Thyroid gland (tissue), 4 donors: ENCODE measurements around the gene PKP3. TPM values are rescaled to one million over a fixed set of nuclear protein-coding genes. Genes with fewer than 3 reads are reported as not detected.

ENCODE experiments used
- DNase-seq, 2 donors: peaks; one replicate each; pipeline ENCODE4 v3.0.0-alpha.2; 2019
- H3K27ac ChIP-seq, 3 donors: fragments of 200-600 bp; sonication (generic); 1 replicate in 2 of 3; 2 replicates in 1 of 3; pipeline ENCODE4 v1.5.1; 2016 to 2019; ENCODE audit warnings: mild to moderate bottlenecking in 1 of 3, moderate library complexity in 1 of 3
- H3K27me3 ChIP-seq: fragments of 200-600 bp; sonication (generic); one replicate; pipeline ENCODE4 v1.5.1; 2019
- H3K36me3 ChIP-seq, 2 donors: fragments of 200-600 bp; sonication (generic); one replicate each; pipeline ENCODE4 v1.5.1; 2016 to 2019
- H3K4me1 ChIP-seq, 2 donors: fragments of 200-600 bp; sonication (generic); one replicate each; pipeline ENCODE4 v1.5.1; 2017 to 2019
- H3K4me3 ChIP-seq, 3 donors: fragments of 200-600 bp; sonication (generic); replicated peaks in 1 of 3; 1 replicate in 2 of 3; 2 replicates in 1 of 3; pipeline ENCODE4 v1.5.1; 2016; ENCODE audit warnings: mild to moderate bottlenecking in 1 of 3
- H3K9me3 ChIP-seq: fragments of 200-600 bp; sonication (generic); one replicate; pipeline ENCODE4 v1.5.1; 2017
- CTCF ChIP-seq, 6 experiments: fragments of 200-600 bp in 3 of 6; fragments of 450-650 bp in 3 of 6; sonication (generic) in 3 of 6; IDR thresholded peaks; one replicate each; pipeline ENCODE4 v1.5.1; 2016 to 2019; ENCODE audit warnings: antibody characterized with exemption in 6 of 6, mild to moderate bottlenecking in 2 of 6, inconsistent platforms in 1 of 6, moderate library complexity in 1 of 6
- POLR2A ChIP-seq, 2 donors: fragments of 450-650 bp; IDR thresholded peaks; one replicate each; pipeline ENCODE4 v1.6.1; 2017; ENCODE audit warnings: antibody characterized with exemption in 2 of 2, mild to moderate bottlenecking in 2 of 2, moderate library complexity in 1 of 2
- WGBS, 2 donors: methylation state at CpG; one replicate each; pipeline ENCODE4 v1.1.5; 2017; 5-methylcytosine and 5-hydroxymethylcytosine counted together
- intact Hi-C: fragments of 100-400 bp; cut with DNase I; formaldehyde crosslinking; loops from one replicate; pipeline ENCODE4 v1.15.1; 2023
- total RNA-seq, 4 donors: library from RNA; depleted of rRNA; stranded (reverse); fragments of >200 nt; gene quantifications; one replicate each; pipeline ENCODE4 v1.2.3, GENCODE V29; 2016

Gene PKP3
- total RNA-seq, 4 donors from 2014 or later = 30.4 to 58.4 (median 46.9) TPM

GRCh38 chr11:394858-395655, 1.0 kb downstream of the PKP3 start:
- intact Hi-C loops = no loop called here
- H3K27ac ChIP-seq = peak overlapping the region in 1 of 3 donors; percentile 12
- whole genome bisulfite sequencing, 2 donors = 62 to 68% methylated on average over 19 to 25 of the region's 25 CpGs

GRCh38 chr11:395866-396265, 1.9 kb downstream of the PKP3 start:
- intact Hi-C loops = no loop called here
- no peak for TF ChIP-seq CTCF (IDR thresholded peaks at IDR 0.05)
- TF ChIP-seq POLR2A (IDR thresholded peaks at IDR 0.05) = no peak
- 84 to 89% methylated on average over 11 of the region's 11 CpGs for WGBS, 2 donors
- H3K9me3 ChIP-seq = no peaks in the 10 kb centered on the region
- H3K4me3 ChIP-seq = no peak overlapping the region
- no peak for DNase-seq
- no peaks in the 10 kb centered on the region for H3K36me3 ChIP-seq
- no peaks in the 10 kb centered on the region for H3K27me3 ChIP-seq
- no peak overlapping the region for H3K27ac ChIP-seq
- peaks cover 22 to 26% of the 10 kb centered on the region in 2 donors for H3K4me1 ChIP-seq

More at GRCh38 chr11:394858-395655, 1.0 kb downstream of the PKP3 start:
- TF ChIP-seq CTCF (IDR thresholded peaks at IDR 0.05) (no peak), POLR2A (IDR thresholded peaks at IDR 0.05) (no peak)
- Histone ChIP-seq H3K9me3 (no peaks in the 10 kb centered on the region), H3K4me1 (peaks cover 26 to 29% of the 10 kb centered on the region in 2 donors), H3K27me3 (no peaks in the 10 kb centered on the region), H3K36me3 (no peaks in the 10 kb centered on the region), H3K4me3 (peak overlapping the region in 2 of 3 donors; percentile 14 to 52)
- DNase-seq = no peak

GRCh38 chr11:396511-396947, 2.5 kb downstream of the PKP3 start:
- Histone ChIP-seq H3K4me3 (no peak overlapping the region), H3K27ac (no peak overlapping the region), H3K4me1 (peaks cover 16 to 19% of the 10 kb centered on the region in 2 donors), H3K9me3 (no peaks in the 10 kb centered on the region), H3K36me3 (no peaks in the 10 kb centered on the region), H3K27me3 (no peaks in the 10 kb centered on the region)
- no peak for DNase-seq
- TF ChIP-seq CTCF (IDR thresholded peaks at IDR 0.05) (no peak), POLR2A (IDR thresholded peaks at IDR 0.05) (no peak)
- intact Hi-C loops = no loop called here
- 45 to 89% methylated on average over 10 to 14 of the region's 23 CpGs for WGBS, 2 donors

- no peak overlapping the region for H3K4me3 ChIP-seq
- H3K36me3 ChIP-seq = no peaks in the 10 kb centered on the region
- TF ChIP-seq POLR2A (IDR thresholded peaks at IDR 0.05) = no peak
- TF ChIP-seq CTCF (IDR thresholded peaks at IDR 0.05) = peak in 1 of 6 experiments; percentile 31
- no peaks in the 10 kb centered on the region for H3K27me3 ChIP-seq
- peaks cover 14 to 17% of the 10 kb centered on the region in 2 donors for H3K4me1 ChIP-seq
- intact Hi-C loops = no loop called here
- no peak for DNase-seq
- H3K9me3 ChIP-seq = no peaks in the 10 kb centered on the region
- 65 to 67% methylated on average over 6 of the region's 43 CpGs for WGBS, 2 donors
- no peak overlapping the region for H3K27ac ChIP-seq
These were observed 3.0 kb downstream of the PKP3 start for GRCh38 chr11:396948-397548.

GRCh38 chr11:398826-399225, 4.8 kb downstream of the PKP3 start:
- peaks cover 7 to 10% of the 10 kb centered on the region in 2 donors for H3K4me1 ChIP-seq
- intact Hi-C loops = no loop called here
- H3K27me3 ChIP-seq = no peaks in the 10 kb centered on the region
- WGBS, 2 donors = 96% methylated on average over 20 of the region's 20 CpGs
- TF ChIP-seq CTCF (IDR thresholded peaks at IDR 0.05) = no peak
- no peak for TF ChIP-seq POLR2A (IDR thresholded peaks at IDR 0.05)
- H3K9me3 ChIP-seq = no peaks in the 10 kb centered on the region
- H3K4me3 ChIP-seq = no peak overlapping the region
- no peak for DNase-seq
- no peak overlapping the region for H3K27ac ChIP-seq
- H3K36me3 ChIP-seq = peaks cover 0 to 6% of the 10 kb centered on the region in 2 donors
